ENCODE results near the gene CLPSL1.
"Not testable (repeated sequence)": the region's sequence is repeated elsewhere in the genome, so short reads cannot be mapped to it uniquely, and the experiment has no call there.

CLPSL1 gene

GRCh38 chr6:35780719-35781118 lies at the start of gene CLPSL1:
CLPSL1 (plus strand) TSS chr6:35781019; CDS start chr6:35781111, 92 bp downstream.
- DNase-seq (ENCODE audit: low read depth in 2 of 2), result no peak

- peak; percentile 93 to 96 for DNase-seq (ENCODE audit: low read depth in 2 of 2)
Measured at GRCh38 chr6:35731414-35731735, 49.4 kb upstream of the CLPSL1 start.

GRCh38 chr6:35731736-35732532 lies 48.9 kb upstream of the CLPSL1 start:
- DNase-seq (ENCODE audit: low read depth in 2 of 2), result peak; percentile 92 to 94

- DNase-seq (ENCODE audit: low read depth in 2 of 2), result no peak
Measured at GRCh38 chr6:35733633-35734032, 47.2 kb upstream of the CLPSL1 start.

- DNase-seq (ENCODE audit: low read depth in 2 of 2), result not testable (repeated sequence)
Measured at GRCh38 chr6:35734319-35734718, 46.5 kb upstream of the CLPSL1 start.

- no peak for DNase-seq (ENCODE audit: low read depth in 2 of 2)
Measured at GRCh38 chr6:35735452-35735851, 45.4 kb upstream of the CLPSL1 start.

- peak; percentile 72 to 78 for DNase-seq (ENCODE audit: low read depth in 2 of 2)
Measured at GRCh38 chr6:35736253-35736894, 44.4 kb upstream of the CLPSL1 start.

GRCh38 chr6:35736982-35737412 lies 43.8 kb upstream of the CLPSL1 start, which contains the start of gene ARMC12:
ARMC12 (plus strand) TSS chr6:35737032; CDS start chr6:35737109, 77 bp downstream.
- no peak for DNase-seq (ENCODE audit: low read depth in 2 of 2)

- no peak for DNase-seq (ENCODE audit: low read depth in 2 of 2)
Measured at GRCh38 chr6:35737413-35738211, 43.2 kb upstream of the CLPSL1 start.

GRCh38 chr6:35739645-35740524 lies 40.9 kb upstream of the CLPSL1 start:
- DNase-seq (ENCODE audit: low read depth in 2 of 2), result no peak

GRCh38 chr6:35742842-35743241 lies 38.0 kb upstream of the CLPSL1 start:
- DNase-seq (ENCODE audit: low read depth in 2 of 2), result no peak

- no peak for DNase-seq (ENCODE audit: low read depth in 2 of 2)
Measured at GRCh38 chr6:35745509-35745908, 35.3 kb upstream of the CLPSL1 start.

- DNase-seq (ENCODE audit: low read depth in 2 of 2), result no peak
Measured at GRCh38 chr6:35746516-35746915, 34.3 kb upstream of the CLPSL1 start.

- no peak for DNase-seq (ENCODE audit: low read depth in 2 of 2)
Measured at GRCh38 chr6:35747877-35748276, 32.9 kb upstream of the CLPSL1 start.

- DNase-seq (ENCODE audit: low read depth in 2 of 2), result no peak
Measured at GRCh38 chr6:35750557-35750956, 30.3 kb upstream of the CLPSL1 start.

GRCh38 chr6:35751594-35751993 lies 29.2 kb upstream of the CLPSL1 start:
- DNase-seq (ENCODE audit: low read depth in 2 of 2), result peak in 1 of 2 donors; percentile 22

GRCh38 chr6:35752330-35752729 lies 28.5 kb upstream of the CLPSL1 start:
- no peak for DNase-seq (ENCODE audit: low read depth in 2 of 2)

GRCh38 chr6:35754452-35755277 lies 26.2 kb upstream of the CLPSL1 start:
- no peak for DNase-seq (ENCODE audit: low read depth in 2 of 2)

GRCh38 chr6:35755278-35755924 lies 25.4 kb upstream of the CLPSL1 start:
- DNase-seq (ENCODE audit: low read depth in 2 of 2), result no peak
